CD4-positive, alpha-beta memory T cell (primary cell): Measurements from ENCODE around the gene C22orf23. TPM values are rescaled to one million over a fixed set of nuclear protein-coding genes. Genes with fewer than 3 reads are reported as not detected.

ENCODE experiments used
- CTCF ChIA-PET: fragments of 350-600 bp; sonication (Branson Sonifier 250); formaldehyde crosslinking; loops from one replicate; lab custom pipeline; 2021; ENCODE audit warnings: inconsistent platforms; ENCODE audit not compliant: partially characterized antibody; lab: Charles Lee
- POLR2A ChIA-PET: fragments of 350-600 bp; sonication (Branson Sonifier 250); formaldehyde crosslinking; loops from one replicate; lab custom pipeline; 2021; ENCODE audit not compliant: partially characterized antibody; lab: Charles Lee
- DNase-seq, 5 donors: peaks; one replicate each; pipeline versions ENCODE4 v3.0.0 to v3.0.0-alpha.2; 2020 to 2022; ENCODE audit warnings: mixed read lengths in 1 of 5
- H3K27ac ChIP-seq: one replicate; pipeline ENCODE4 v1.7.0; 2013; ENCODE audit warnings: low read depth, low read length
- H3K27me3 ChIP-seq: 2 replicates; pipeline ENCODE4 v1.7.0; 2013; ENCODE audit warnings: mild to moderate bottlenecking, low read length, moderate library complexity; ENCODE audit not compliant: insufficient read depth
- H3K36me3 ChIP-seq: 2 replicates; pipeline ENCODE4 v1.7.0; 2013; ENCODE audit warnings: mild to moderate bottlenecking, low read length, moderate library complexity; ENCODE audit not compliant: insufficient read depth
- H3K4me1 ChIP-seq: 2 replicates; pipeline ENCODE4 v1.7.0; 2013; ENCODE audit warnings: mild to moderate bottlenecking, low read length, moderate library complexity; ENCODE audit not compliant: insufficient read depth
- H3K4me3 ChIP-seq, 2 donors: one replicate each; pipeline ENCODE4 v1.7.0; 2013; ENCODE audit warnings: low read length in 2 of 2, mild to moderate bottlenecking in 1 of 2
- H3K9me3 ChIP-seq, 2 donors: one replicate each; pipeline ENCODE4 v1.7.0; 2013; ENCODE audit warnings: low read length in 2 of 2, control low read depth in 1 of 2; ENCODE audit not compliant: control insufficient read depth in 1 of 2
- H3K27ac Mint-ChIP-seq, 7 donors: one replicate each; pipeline ENCODE4 v1.8.0; 2020 to 2021; ENCODE audit warnings: mixed read lengths in 7 of 7, mild to moderate bottlenecking in 6 of 7, inconsistent platforms in 3 of 7, moderate library complexity in 3 of 7
- H3K27me3 Mint-ChIP-seq, 2 donors: one replicate each; pipeline ENCODE4 v1.8.0; 2020 to 2021; ENCODE audit warnings: mixed read lengths in 2 of 2
- H3K36me3 Mint-ChIP-seq, 2 donors: one replicate each; pipeline ENCODE4 v1.8.0; 2020 to 2021; ENCODE audit warnings: mixed read lengths in 2 of 2, inconsistent platforms in 1 of 2, mild to moderate bottlenecking in 1 of 2
- H3K4me1 Mint-ChIP-seq, 4 donors: one replicate each; pipeline ENCODE4 v1.8.0; 2020 to 2021; ENCODE audit warnings: mixed read lengths in 4 of 4, mild to moderate bottlenecking in 1 of 4
- H3K4me3 Mint-ChIP-seq, 8 donors: one replicate each; pipeline ENCODE4 v1.8.0; 2020 to 2021; ENCODE audit warnings: mixed read lengths in 8 of 8, mild to moderate bottlenecking in 7 of 8, moderate library complexity in 6 of 8, inconsistent platforms in 3 of 8
- H3K9me3 Mint-ChIP-seq, 8 donors: one replicate each; pipeline ENCODE4 v1.8.0; 2020 to 2021; ENCODE audit warnings: mixed read lengths in 8 of 8, mild to moderate bottlenecking in 5 of 8, inconsistent platforms in 3 of 8, moderate library complexity in 1 of 8
- intact Hi-C: fragments of 100-400 bp; cut with micrococcal nuclease; formaldehyde crosslinking; loops from one replicate; pipeline ENCODE4 v1.15.1; 2023
- polyA plus RNA-seq, 2 donors: library from polyadenylated mRNA; unstranded; fragments of 300-500 nt; fragmentation: Illumina TruSeq; gene quantifications; one replicate each; pipeline ENCODE4 v1.2.3, GENCODE V29; 2021
- total RNA-seq, 2 experiments: library from RNA; stranded (reverse); gene quantifications; one replicate each; pipeline ENCODE4 v1.2.3, GENCODE V29; 2021

Gene C22orf23
- total and polyA plus RNA-seq, 4 experiments from 2014 or later: not detected

- no peaks in the 10 kb centered on the region for H3K36me3 ChIP-seq
- Mint-ChIP-seq H3K27me3 (no peaks in the 10 kb centered on the region), H3K9me3 (no peaks in the 10 kb centered on the region), H3K36me3 (no peaks in the 10 kb centered on the region), H3K27ac (peak overlapping the region in 5 of 7 donors; percentile 42 to 83 (median 53)), H3K4me1 (peaks cover 15 to 30% (median 24%) of the 10 kb centered on the region in 4 donors), H3K4me3 (no peak overlapping the region)
- H3K27me3 ChIP-seq: no peaks in the 10 kb centered on the region
- ChIA-PET POLR2A (interaction anchor here (0.5 to 4.5 kb wide), 4 partner anchors 7 to 256 kb away, joined by 3 to 51 read pairs (median 4); partner anchors contain the start of gene MICALL1), CTCF (interaction anchor here (1.2 to 4.2 kb wide), 4 partner anchors 8 to 81 kb away, joined by 3 to 39 read pairs (median 11); partner anchors contain the start of gene MICALL1)
- peaks cover 14% of the 10 kb centered on the region for H3K4me1 ChIP-seq
- no peaks in the 10 kb centered on the region for H3K9me3 ChIP-seq
- H3K27ac ChIP-seq: no peak overlapping the region
- no peak for DNase-seq
- intact Hi-C loops: no loop called here
- H3K4me3 ChIP-seq: no peak overlapping the region
These were observed 54.8 kb downstream of the C22orf23 start for GRCh38 chr22:37898441-37899181.

GRCh38 chr22:37897807-37898206 lies 55.6 kb downstream of the C22orf23 start:
- Mint-ChIP-seq H3K9me3 (no peaks in the 10 kb centered on the region), H3K27ac (peak overlapping the region in 6 of 7 donors; percentile 3 to 83 (median 78)), H3K4me1 (peaks cover 15 to 35% (median 27%) of the 10 kb centered on the region in 4 donors), H3K4me3 (no peak overlapping the region), H3K36me3 (no peaks in the 10 kb centered on the region), H3K27me3 (no peaks in the 10 kb centered on the region)
- Histone ChIP-seq H3K9me3 (no peaks in the 10 kb centered on the region), H3K4me1 (peaks cover 14% of the 10 kb centered on the region), H3K27me3 (no peaks in the 10 kb centered on the region), H3K36me3 (no peaks in the 10 kb centered on the region), H3K4me3 (no peak overlapping the region), H3K27ac (no peak overlapping the region)
- no peak for DNase-seq
- intact Hi-C loops: no loop called here
- ChIA-PET POLR2A (interaction anchor here (1.2 to 4.5 kb wide), 5 partner anchors 8 to 54 kb away, joined by 3 to 51 read pairs (median 12); partner anchors contain the start of genes ANKRD54 and MICALL1), CTCF (interaction anchor here (0.6 to 4.2 kb wide), 6 partner anchors 8 to 80 kb away, joined by 3 to 39 read pairs (median 4); partner anchors contain the start of gene MICALL1)

GRCh38 chr22:37896939-37897338 lies 56.5 kb downstream of the C22orf23 start:
- Mint-ChIP-seq H3K36me3 (peaks cover 0 to 4% of the 10 kb centered on the region in 2 donors), H3K4me3 (peak overlapping the region in 4 of 8 donors; percentile 19 to 81 (median 72)), H3K27me3 (no peaks in the 10 kb centered on the region), H3K9me3 (no peaks in the 10 kb centered on the region), H3K4me1 (peaks cover 15 to 35% (median 27%) of the 10 kb centered on the region in 4 donors), H3K27ac (peak overlapping the region; percentile 93 to 96 (median 95))
- Histone ChIP-seq H3K36me3 (no peaks in the 10 kb centered on the region), H3K4me1 (peaks cover 14% of the 10 kb centered on the region), H3K9me3 (no peaks in the 10 kb centered on the region), H3K27ac (peak overlapping the region; percentile 56), H3K4me3 (no peak overlapping the region), H3K27me3 (no peaks in the 10 kb centered on the region)
- intact Hi-C loops: no loop called here
- CTCF ChIA-PET: interaction anchor here (0.6 to 4.2 kb wide), 10 partner anchors 9 to 254 kb away, joined by 3 to 39 read pairs (median 4); partner anchors contain the start of gene MICALL1
- no peak for DNase-seq
- POLR2A ChIA-PET: interaction anchor here (1.1 to 4.5 kb wide), 7 partner anchors 9 to 57 kb away, joined by 3 to 51 read pairs (median 7); partner anchors contain the start of genes ANKRD54, MICALL1 and POLR2F

GRCh38 chr22:37896181-37896592 lies 57.2 kb downstream of the C22orf23 start:
- peaks cover 4 to 11% of the 10 kb centered on the region in 2 donors for H3K36me3 Mint-ChIP-seq
- no peaks in the 10 kb centered on the region for H3K9me3 Mint-ChIP-seq
- Histone ChIP-seq H3K9me3 (no peaks in the 10 kb centered on the region), H3K27ac (peak overlapping the region; percentile 56), H3K4me3 (peak overlapping the region in 1 of 2 donors; percentile 4), H3K36me3 (peaks cover 7% of the 10 kb centered on the region), H3K4me1 (peaks cover 14% of the 10 kb centered on the region), H3K27me3 (no peaks in the 10 kb centered on the region)
- ChIA-PET CTCF (interaction anchor here (0.8 to 4.2 kb wide), 7 partner anchors 9 to 253 kb away, joined by 3 to 39 read pairs (median 4); partner anchors contain the start of gene MICALL1), POLR2A (interaction anchor here (1.1 to 4.5 kb wide), 6 partner anchors 9 to 58 kb away, joined by 3 to 51 read pairs (median 10); partner anchors contain the start of genes ANKRD54, MICALL1 and POLR2F)
- peak overlapping the region; percentile 61 to 81 (median 70) for H3K4me3 Mint-ChIP-seq
- peak overlapping the region; percentile 93 to 96 (median 95) for H3K27ac Mint-ChIP-seq
- H3K4me1 Mint-ChIP-seq: peaks cover 16 to 35% (median 27%) of the 10 kb centered on the region in 4 donors
- DNase-seq: peak; percentile 43 to 67 (median 50)
- no peaks in the 10 kb centered on the region for H3K27me3 Mint-ChIP-seq
- intact Hi-C loops: no loop called here

- peak overlapping the region; percentile 55 to 93 (median 84) for H3K27ac Mint-ChIP-seq
- ChIA-PET POLR2A (interaction anchor here (2.0 to 4.5 kb wide), 2 partner anchors 11 to 59 kb away, joined by 7 to 51 read pairs; partner anchors contain the start of genes MICALL1 and POLR2F), CTCF (interaction anchor here (4.2 kb wide), 1 partner anchor 39 kb away, joined by 39 read pairs; no protein-coding TSS in a partner anchor)
- H3K36me3 ChIP-seq: peaks cover 7% of the 10 kb centered on the region
- no peak overlapping the region for H3K4me3 ChIP-seq
- no peak overlapping the region for H3K4me3 Mint-ChIP-seq
- DNase-seq: no peak
- H3K27ac ChIP-seq: no peak overlapping the region
- H3K4me1 ChIP-seq: peaks cover 14% of the 10 kb centered on the region
- peaks cover 5 to 14% of the 10 kb centered on the region in 2 donors for H3K36me3 Mint-ChIP-seq
- no peaks in the 10 kb centered on the region for H3K9me3 ChIP-seq
- peaks cover 16 to 35% (median 27%) of the 10 kb centered on the region in 4 donors for H3K4me1 Mint-ChIP-seq
- intact Hi-C loops: no loop called here
- no peaks in the 10 kb centered on the region for H3K9me3 Mint-ChIP-seq
- no peaks in the 10 kb centered on the region for H3K27me3 ChIP-seq
- no peaks in the 10 kb centered on the region for H3K27me3 Mint-ChIP-seq
These were observed 58.3 kb downstream of the C22orf23 start for GRCh38 chr22:37894939-37895670.

- Histone ChIP-seq H3K27ac (no peak overlapping the region), H3K4me3 (no peak overlapping the region), H3K4me1 (peaks cover 14% of the 10 kb centered on the region), H3K27me3 (no peaks in the 10 kb centered on the region), H3K36me3 (peaks cover 17% of the 10 kb centered on the region), H3K9me3 (no peaks in the 10 kb centered on the region)
- Mint-ChIP-seq H3K9me3 (no peaks in the 10 kb centered on the region), H3K27ac (peak overlapping the region in 5 of 7 donors; percentile 13 to 86 (median 67)), H3K4me3 (peak overlapping the region in 1 of 8 donors; percentile 10), H3K4me1 (peaks cover 16 to 35% (median 27%) of the 10 kb centered on the region in 4 donors), H3K27me3 (no peaks in the 10 kb centered on the region), H3K36me3 (peaks cover 7 to 24% of the 10 kb centered on the region in 2 donors)
- intact Hi-C loops: no loop called here
- POLR2A ChIA-PET: interaction anchor here (1.1 kb wide), 1 partner anchor 12 kb away, joined by 4 read pairs; the partner anchor contains the start of gene MICALL1
- CTCF ChIA-PET: interaction anchor here (2.0 kb wide), 1 partner anchor 30 kb away, joined by 8 read pairs; no protein-coding TSS in a partner anchor
- no peak for DNase-seq
These were observed 59.8 kb downstream of the C22orf23 start for GRCh38 chr22:37893583-37893983.
